Measurements from ENCODE around the gene PGAP3.

Gene PGAP3

GRCh38 chr17:39665642-39666224 is 22.1 kb downstream of the PGAP3 start (continued):
- TF ChIP-seq SP7 (tag by site-specific recombination; IDR thresholded peaks at IDR 0.05), result no peak
- peak; percentile 85 for TF ChIP-seq GLIS2 (tag by site-specific recombination; IDR thresholded peaks at IDR 0.05)
- TF ChIP-seq HIC1 (tag by site-specific recombination; IDR thresholded peaks at IDR 0.05), result peak; percentile 91
- no peak for TF ChIP-seq ZBTB21 (tag by site-specific recombination; IDR thresholded peaks at IDR 0.05)
- no peak for TF ChIP-seq ZNF560 (tag by site-specific recombination; IDR thresholded peaks at IDR 0.05; ENCODE audit: borderline replicate concordance)
- TF ChIP-seq ZNF707 (tag by site-specific recombination; IDR thresholded peaks at IDR 0.05), result no peak
- TF ChIP-seq GLIS1 (tag by site-specific recombination; IDR thresholded peaks at IDR 0.05), result peak; percentile 99
- TF ChIP-seq ZNF223 (tag by site-specific recombination; IDR thresholded peaks at IDR 0.05), result no peak
- TF ChIP-seq ZNF549 (tag by site-specific recombination; IDR thresholded peaks at IDR 0.05), result no peak
- TF ChIP-seq PRDM4 (tag by site-specific recombination; IDR thresholded peaks at IDR 0.05), result no peak
- no peak; the same call in 1 of the 2 replicates for TF ChIP-seq ZNF600 (tag by site-specific recombination; IDR thresholded peaks at IDR 0.05)
- TF ChIP-seq ZNF280D (tag by site-specific recombination; IDR thresholded peaks at IDR 0.05), result no peak
- TF ChIP-seq ZBTB26 (tag by site-specific recombination; optimal IDR thresholded peaks at IDR 0.05), result no peak
- TF ChIP-seq ZNF174 (tag by site-specific recombination; IDR thresholded peaks at IDR 0.05), result no peak
- no peak for TF ChIP-seq ZXDB (tag by site-specific recombination; IDR thresholded peaks at IDR 0.05)
- no peak for TF ChIP-seq ZNF133 (tag by site-specific recombination; IDR thresholded peaks at IDR 0.05)
- TF ChIP-seq ZNF670 (tag by site-specific recombination; IDR thresholded peaks at IDR 0.05; ENCODE audit: low read depth), result no peak
- peak; percentile 57; the same call in 1 of the 2 replicates for TF ChIP-seq ZNF394 (tag by site-specific recombination; IDR thresholded peaks at IDR 0.05; ENCODE audit: borderline replicate concordance)
- no peak for TF ChIP-seq ZNF341 (tag by site-specific recombination; IDR thresholded peaks at IDR 0.05; ENCODE audit: low read depth)
- no peak for TF ChIP-seq ZNF138 (tag by site-specific recombination; IDR thresholded peaks at IDR 0.05; ENCODE audit: borderline replicate concordance)
- TF ChIP-seq KLF7 (tag by site-specific recombination; IDR thresholded peaks at IDR 0.05; ENCODE audit: borderline replicate concordance), result no peak
- no peak for TF ChIP-seq ZNF404 (tag by site-specific recombination; IDR thresholded peaks at IDR 0.05)
- TF ChIP-seq ZNF645 (tag by site-specific recombination; IDR thresholded peaks at IDR 0.05), result no peak
- no peak for TF ChIP-seq ZNF654 (tag by site-specific recombination; IDR thresholded peaks at IDR 0.05; ENCODE audit: low read depth)
- TF ChIP-seq ZNF792 (tag by site-specific recombination; IDR thresholded peaks at IDR 0.05), result no peak
- no peak for TF ChIP-seq ZNF18 (tag by site-specific recombination; IDR thresholded peaks at IDR 0.05)
- no peak for TF ChIP-seq IKZF3 (tag by site-specific recombination; IDR thresholded peaks at IDR 0.05)
- TF ChIP-seq ZNF350 (tag by site-specific recombination; IDR thresholded peaks at IDR 0.05), result no peak

Measured in HEK293 (cell line).